Psoas muscle (tissue), 8 donors: Measurements from ENCODE around the gene TJP2. TPM values are rescaled to one million over a fixed set of nuclear protein-coding genes. Genes with fewer than 3 reads are reported as not detected.
A peak's percentile ranks its signal among the peaks of the same experiment; 100 is the strongest.

Experiments used
- ATAC-seq, 4 donors: fragments of 200-7000 bp; cut with Tn5 transposase; one replicate each; pipeline ENCODE4 v1.9.1; 2020; ENCODE audit warnings: moderate library complexity in 3 of 4, mild to moderate bottlenecking in 2 of 4
- DNase-seq, 2 donors: peaks; one replicate each; pipeline ENCODE4 v3.0.0-alpha.2; 2020
- H3K27ac ChIP-seq: fragments of 200-600 bp; one replicate; pipeline ENCODE4 v1.8.0; 2022
- H3K27me3 ChIP-seq, 3 donors: fragments of 200-600 bp in 1 of 3; one replicate each; pipeline versions ENCODE4 v1.6.1 to v1.8.0; 2013 to 2022; ENCODE audit warnings: low read length in 2 of 3, mild to moderate bottlenecking in 2 of 3, moderate library complexity in 1 of 3; ENCODE audit not compliant: insufficient read depth in 3 of 3
- H3K36me3 ChIP-seq, 2 donors: fragments of 200-600 bp in 1 of 2; one replicate each; pipeline versions ENCODE4 v1.6.1 to v1.8.0; 2013 to 2022; ENCODE audit warnings: low read depth in 1 of 2, mild to moderate bottlenecking in 1 of 2, moderate library complexity in 1 of 2; ENCODE audit not compliant: insufficient read depth in 1 of 2
- H3K4me1 ChIP-seq: fragments of 200-600 bp; one replicate; pipeline ENCODE4 v1.8.0; 2022
- H3K4me3 ChIP-seq: fragments of 200-600 bp; one replicate; pipeline ENCODE4 v1.8.0; 2022; ENCODE audit warnings: mild to moderate bottlenecking
- H3K9me3 ChIP-seq: fragments of 200-600 bp; one replicate; pipeline ENCODE4 v1.8.0; 2022
- CTCF ChIP-seq: fragments of 200-600 bp; IDR thresholded peaks from one replicate; pipeline ENCODE4 v1.8.0; 2022; ENCODE audit warnings: antibody characterized with exemption
- WGBS, 3 donors: extraction: QIAGEN DNeasy Blood & Tissue Kit; methylation state at CpG; one replicate each; pipeline versions ENCODE4 v1.1.6 to v1.1.7; 2013; 5-methylcytosine and 5-hydroxymethylcytosine counted together
- intact Hi-C, 2 donors: fragments of 100-400 bp; cut with DNase I; formaldehyde crosslinking; loops; one replicate each; pipeline versions ENCODE4 v1.11.0 to v1.14.2; 2022
- polyA plus RNA-seq, 3 donors: library from polyadenylated mRNA; stranded (reverse); fragments of 200-250 nt; gene quantifications; one replicate each; pipeline ENCODE4 v1.2.3, GENCODE V29; 2013
- total RNA-seq, 4 donors: library from RNA; stranded (reverse); fragmentation: NEBNext Ultra II Directional in 2 of 4; extraction: Animal tissue kit (Norgen Biotek cat#: 25700) in 2 of 4; gene quantifications; one replicate each; pipeline versions ENCODE4 v1.2.1 to v1.2.4, GENCODE V29; 2021 to 2023
- donor health status: healthy with polysubstance abuse.
- donor health status: DM: no; HTN: no; CAD: no; lungs with moderate emphysema.
- donor health status: Bipolar disorder and iron deficiency.
- donor health status: healthy.
- donor health status: DM: yes; HTN: yes; CAD: no.
- donor health status: DM: no; HTN: no; CAD: no.
- donor health status: DM: no; HTN: no; CAD: no.
- donor health status: DM: yes; HTN: yes; CAD: no.

Gene TJP2
- total and polyA plus RNA-seq, 7 donors, result 6.6 to 25.1 (median 14.8) TPM

GRCh38 chr9:69265891-69266290 lies 91.8 kb downstream of the TJP2 start:
- ATAC-seq, result no peak
- 68 to 80% (median 75%) methylated on average over 9 of the region's 9 CpGs for WGBS, 3 donors
- intact Hi-C loops, result no loop called here

GRCh38 chr9:69272212-69272611 lies 98.1 kb downstream of the TJP2 start:
- intact Hi-C loops, result loop anchor here (5.0 to 10.0 kb wide), 2 partner anchors 53 to 55 kb away; partner anchors contain the start of gene ENTREP1 (in 2 of the 2)

More at GRCh38 chr9:69265891-69266290, 91.8 kb downstream of the TJP2 start:
- Histone ChIP-seq H3K4me3 (no peak overlapping the region), H3K9me3 (no peaks in the 10 kb centered on the region), H3K36me3 (no peaks in the 10 kb centered on the region), H3K4me1 (no peaks in the 10 kb centered on the region), H3K27me3 (no peaks in the 10 kb centered on the region), H3K27ac (no peak overlapping the region)
- TF ChIP-seq CTCF, result no peak
- DNase-seq, result no peak

GRCh38 chr9:69273161-69273560 lies 99.1 kb downstream of the TJP2 start:
- DNase-seq (no peak), ATAC-seq (peak; percentile 97 to 99 (median 99))
- H3K4me1 ChIP-seq, result peaks cover 14% of the 10 kb centered on the region
- peak overlapping the region; percentile 81 for H3K27ac ChIP-seq
- H3K9me3 ChIP-seq, result no peaks in the 10 kb centered on the region
- peak overlapping the region; percentile 40 for H3K4me3 ChIP-seq
- peaks cover 0 to 2% of the 10 kb centered on the region in 2 donors for H3K36me3 ChIP-seq
- H3K27me3 ChIP-seq, result no peaks in the 10 kb centered on the region
- whole genome bisulfite sequencing, 3 donors, result 24 to 35% (median 34%) methylated on average over 4 of the region's 4 CpGs
- intact Hi-C loops, result loop anchor here (1.0 to 10.0 kb wide), 3 partner anchors 23 to 54 kb away; partner anchors contain the start of gene ENTREP1 (in 2 of the 2)
- TF ChIP-seq CTCF, result no peak

More at GRCh38 chr9:69272212-69272611, 98.1 kb downstream of the TJP2 start:
- Histone ChIP-seq H3K27me3 (no peaks in the 10 kb centered on the region), H3K4me1 (peaks cover 14% of the 10 kb centered on the region), H3K4me3 (no peak overlapping the region), H3K36me3 (peaks cover 0 to 2% of the 10 kb centered on the region in 2 donors), H3K9me3 (no peaks in the 10 kb centered on the region), H3K27ac (peak overlapping the region; percentile 81)
- ATAC-seq, result peak; percentile 50 to 85 (median 58)
- DNase-seq, result no peak
- no peak for TF ChIP-seq CTCF
- WGBS, 3 donors, result 21 to 31% (median 25%) methylated on average over 1 of the region's 1 CpG

- H3K36me3 ChIP-seq, result peaks cover 0 to 2% of the 10 kb centered on the region in 2 donors
- WGBS, 3 donors, result 67 to 73% (median 70%) methylated on average over 5 of the region's 5 CpGs
- H3K4me1 ChIP-seq, result peaks cover 14% of the 10 kb centered on the region
- no peak overlapping the region for H3K27ac ChIP-seq
- no peaks in the 10 kb centered on the region for H3K9me3 ChIP-seq
- intact Hi-C loops, result loop anchor here in 1 of 2 donors (2.0 to 10.0 kb wide), 2 partner anchors 20 to 48 kb away; partner anchors contain the start of gene ENTREP1
- no peak for ATAC-seq
- no peaks in the 10 kb centered on the region for H3K27me3 ChIP-seq
- DNase-seq, result no peak
- no peak overlapping the region for H3K4me3 ChIP-seq
- TF ChIP-seq CTCF, result no peak
Measured at GRCh38 chr9:69276775-69277174, 102.7 kb downstream of the TJP2 start.
